ENCODE measurements around the gene PANK1.
A peak's percentile ranks its signal among the peaks of the same experiment; 100 is the strongest.

The PANK1 gene

GRCh38 chr10:89651916-89652573, 7.0 kb upstream of the PANK1 start:
- H3K4me1 ChIP-seq (ENCODE audit: control insufficient read depth, insufficient read depth, low read length): no peaks in the 10 kb centered on the region; the same call in 1 of the 2 replicates
- H3K9me3 ChIP-seq (ENCODE audit: control insufficient read depth, insufficient read depth, low read depth, low read length): peaks cover 29% of the 10 kb centered on the region
- H3K4me3 ChIP-seq (ENCODE audit: low read depth, low read length): no peak overlapping the region
- no peaks in the 10 kb centered on the region for H3K36me3 ChIP-seq (ENCODE audit: control insufficient read depth, insufficient read depth, low read length)
- H3K9ac ChIP-seq (ENCODE audit: low read length): no peak overlapping the region
- no peaks in the 10 kb centered on the region for H3K27me3 ChIP-seq (ENCODE audit: control insufficient read depth, insufficient read depth, low read length)
- no peak overlapping the region for H3K27ac ChIP-seq (ENCODE audit: low read depth, low read length)

DNA sequence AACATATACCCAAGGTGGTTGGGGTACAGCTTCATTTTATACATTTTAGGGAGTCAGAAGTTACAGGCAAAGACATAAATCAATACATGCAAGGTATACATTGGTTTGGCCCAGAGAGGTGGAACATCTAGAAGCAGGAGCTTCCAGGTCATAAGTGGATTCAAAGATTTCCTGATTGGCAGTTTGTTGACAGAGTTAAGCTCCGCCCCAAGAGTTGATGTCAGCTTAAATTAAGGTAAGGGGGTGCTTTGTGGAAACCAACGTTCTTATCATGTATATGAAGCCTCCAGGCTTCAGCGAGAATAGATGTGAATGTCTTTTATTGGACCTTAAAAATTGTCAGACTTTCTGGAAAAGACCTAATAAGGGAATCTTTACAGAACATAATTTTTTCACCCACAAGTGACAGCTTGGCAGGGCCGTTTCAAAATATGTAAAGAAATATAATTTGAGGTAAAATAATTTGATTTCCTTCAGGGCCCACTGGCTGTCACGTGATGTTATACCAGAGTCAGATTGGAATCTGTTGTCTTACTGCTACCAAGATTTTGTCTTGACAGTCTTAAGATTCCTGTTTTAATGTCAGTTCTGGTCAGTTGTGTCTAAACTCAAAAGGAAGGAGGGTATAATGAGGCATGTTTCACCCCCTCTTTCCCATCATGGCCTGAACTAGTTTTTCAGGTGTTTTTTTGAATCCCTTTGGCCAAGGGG, 6.3 kb upstream of the PANK1 start:
- H3K9me3 ChIP-seq (ENCODE audit: control insufficient read depth, insufficient read depth, low read depth, low read length): peaks cover 22% of the 10 kb centered on the region
- peaks cover 4% of the 10 kb centered on the region for H3K4me1 ChIP-seq (ENCODE audit: control insufficient read depth, insufficient read depth, low read length)
- no peak overlapping the region for H3K27ac ChIP-seq (ENCODE audit: low read depth, low read length)
- H3K36me3 ChIP-seq (ENCODE audit: control insufficient read depth, insufficient read depth, low read length): no peaks in the 10 kb centered on the region
- H3K4me3 ChIP-seq (ENCODE audit: low read depth, low read length): no peak overlapping the region
- no peak overlapping the region for H3K9ac ChIP-seq (ENCODE audit: low read length)
- H3K27me3 ChIP-seq (ENCODE audit: control insufficient read depth, insufficient read depth, low read length): no peaks in the 10 kb centered on the region

- peaks cover 15% of the 10 kb centered on the region for H3K4me1 ChIP-seq (ENCODE audit: control insufficient read depth, insufficient read depth, low read length)
- no peak overlapping the region for H3K9ac ChIP-seq (ENCODE audit: low read length)
- H3K27me3 ChIP-seq (ENCODE audit: control insufficient read depth, insufficient read depth, low read length): no peaks in the 10 kb centered on the region
- H3K27ac ChIP-seq (ENCODE audit: low read depth, low read length): no peak overlapping the region
- H3K36me3 ChIP-seq (ENCODE audit: control insufficient read depth, insufficient read depth, low read length): no peaks in the 10 kb centered on the region
- H3K9me3 ChIP-seq (ENCODE audit: control insufficient read depth, insufficient read depth, low read depth, low read length): no peaks in the 10 kb centered on the region
- H3K4me3 ChIP-seq (ENCODE audit: low read depth, low read length): no peak overlapping the region
Measured at GRCh38 chr10:89649051-89649450, 4.0 kb upstream of the PANK1 start.

GRCh38 chr10:89648074-89648473, 3.0 kb upstream of the PANK1 start:
- no peaks in the 10 kb centered on the region for H3K27me3 ChIP-seq (ENCODE audit: control insufficient read depth, insufficient read depth, low read length)
- no peak overlapping the region for H3K27ac ChIP-seq (ENCODE audit: low read depth, low read length)
- no peaks in the 10 kb centered on the region for H3K36me3 ChIP-seq (ENCODE audit: control insufficient read depth, insufficient read depth, low read length)
- H3K9ac ChIP-seq (ENCODE audit: low read length): no peak overlapping the region
- no peak overlapping the region for H3K4me3 ChIP-seq (ENCODE audit: low read depth, low read length)
- no peaks in the 10 kb centered on the region for H3K9me3 ChIP-seq (ENCODE audit: control insufficient read depth, insufficient read depth, low read depth, low read length)
- peaks cover 15% of the 10 kb centered on the region for H3K4me1 ChIP-seq (ENCODE audit: control insufficient read depth, insufficient read depth, low read length)

GRCh38 chr10:89646889-89647657, 2.0 kb upstream of the PANK1 start:
- no peaks in the 10 kb centered on the region for H3K27me3 ChIP-seq (ENCODE audit: control insufficient read depth, insufficient read depth, low read length)
- no peak overlapping the region for H3K9ac ChIP-seq (ENCODE audit: low read length)
- no peak overlapping the region for H3K27ac ChIP-seq (ENCODE audit: low read depth, low read length)
- peaks cover 15% of the 10 kb centered on the region for H3K4me1 ChIP-seq (ENCODE audit: control insufficient read depth, insufficient read depth, low read length)
- H3K36me3 ChIP-seq (ENCODE audit: control insufficient read depth, insufficient read depth, low read length): no peaks in the 10 kb centered on the region
- H3K4me3 ChIP-seq (ENCODE audit: low read depth, low read length): no peak overlapping the region
- H3K9me3 ChIP-seq (ENCODE audit: control insufficient read depth, insufficient read depth, low read depth, low read length): no peaks in the 10 kb centered on the region

DNA sequence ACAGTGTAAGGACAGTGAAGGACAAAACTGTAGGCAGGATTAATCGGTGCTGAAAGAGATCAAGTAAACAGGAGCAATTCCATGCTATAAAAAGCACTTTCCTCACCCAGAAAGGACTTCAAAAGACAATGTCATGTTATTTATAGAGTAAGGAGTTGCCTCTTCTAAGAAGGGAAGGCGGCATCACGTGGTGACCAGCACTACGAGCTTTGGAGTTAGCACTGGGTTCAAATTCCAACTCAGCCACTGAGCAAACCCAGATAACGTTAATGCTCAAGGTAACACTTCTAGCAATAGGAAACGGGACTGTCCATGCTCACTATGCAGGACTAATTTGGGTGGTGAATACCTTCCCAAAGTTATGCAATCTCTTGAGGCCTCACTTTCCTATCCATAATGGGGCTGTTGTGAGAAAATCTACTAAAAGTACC, 715 bp upstream of the PANK1 start:
- Histone ChIP-seq H3K4me3 (ENCODE audit: low read depth, low read length) (peak overlapping the region; percentile 91), H3K4me1 (ENCODE audit: control insufficient read depth, insufficient read depth, low read length) (peaks cover 15% of the 10 kb centered on the region), H3K9me3 (ENCODE audit: control insufficient read depth, insufficient read depth, low read depth, low read length) (no peaks in the 10 kb centered on the region; the same call in 1 of the 2 replicates), H3K9ac (ENCODE audit: low read length) (peak overlapping the region; percentile 77), H3K36me3 (ENCODE audit: control insufficient read depth, insufficient read depth, low read length) (no peaks in the 10 kb centered on the region), H3K27ac (ENCODE audit: low read depth, low read length) (peak overlapping the region; percentile 76; the same call in 1 of the 2 replicates), H3K27me3 (ENCODE audit: control insufficient read depth, insufficient read depth, low read length) (no peaks in the 10 kb centered on the region)

DNA sequence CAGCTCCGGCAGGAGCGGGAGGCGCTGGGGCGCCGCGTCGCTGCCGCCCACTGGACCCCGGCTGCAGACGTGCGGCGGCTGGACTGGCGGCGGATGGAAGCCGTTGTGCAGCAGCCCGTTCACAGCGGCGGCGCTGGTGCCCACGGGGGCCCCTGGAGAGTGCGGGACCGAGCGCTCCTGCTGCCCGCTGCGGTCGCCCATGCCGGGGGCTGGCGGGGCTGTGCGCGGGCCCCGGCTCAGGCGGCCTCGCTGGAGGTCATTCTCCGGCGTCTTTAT, 413 bp downstream of the PANK1 start:
- Histone ChIP-seq H3K4me1 (ENCODE audit: control insufficient read depth, insufficient read depth, low read length) (peaks cover 15% of the 10 kb centered on the region), H3K27ac (ENCODE audit: low read depth, low read length) (peak overlapping the region; percentile 76), H3K9ac (ENCODE audit: low read length) (peak overlapping the region; percentile 77), H3K4me3 (ENCODE audit: low read depth, low read length) (peak overlapping the region; percentile 91), H3K27me3 (ENCODE audit: control insufficient read depth, insufficient read depth, low read length) (no peaks in the 10 kb centered on the region), H3K9me3 (ENCODE audit: control insufficient read depth, insufficient read depth, low read depth, low read length) (no peaks in the 10 kb centered on the region; the same call in 1 of the 2 replicates), H3K36me3 (ENCODE audit: control insufficient read depth, insufficient read depth, low read length) (no peaks in the 10 kb centered on the region)

DNA sequence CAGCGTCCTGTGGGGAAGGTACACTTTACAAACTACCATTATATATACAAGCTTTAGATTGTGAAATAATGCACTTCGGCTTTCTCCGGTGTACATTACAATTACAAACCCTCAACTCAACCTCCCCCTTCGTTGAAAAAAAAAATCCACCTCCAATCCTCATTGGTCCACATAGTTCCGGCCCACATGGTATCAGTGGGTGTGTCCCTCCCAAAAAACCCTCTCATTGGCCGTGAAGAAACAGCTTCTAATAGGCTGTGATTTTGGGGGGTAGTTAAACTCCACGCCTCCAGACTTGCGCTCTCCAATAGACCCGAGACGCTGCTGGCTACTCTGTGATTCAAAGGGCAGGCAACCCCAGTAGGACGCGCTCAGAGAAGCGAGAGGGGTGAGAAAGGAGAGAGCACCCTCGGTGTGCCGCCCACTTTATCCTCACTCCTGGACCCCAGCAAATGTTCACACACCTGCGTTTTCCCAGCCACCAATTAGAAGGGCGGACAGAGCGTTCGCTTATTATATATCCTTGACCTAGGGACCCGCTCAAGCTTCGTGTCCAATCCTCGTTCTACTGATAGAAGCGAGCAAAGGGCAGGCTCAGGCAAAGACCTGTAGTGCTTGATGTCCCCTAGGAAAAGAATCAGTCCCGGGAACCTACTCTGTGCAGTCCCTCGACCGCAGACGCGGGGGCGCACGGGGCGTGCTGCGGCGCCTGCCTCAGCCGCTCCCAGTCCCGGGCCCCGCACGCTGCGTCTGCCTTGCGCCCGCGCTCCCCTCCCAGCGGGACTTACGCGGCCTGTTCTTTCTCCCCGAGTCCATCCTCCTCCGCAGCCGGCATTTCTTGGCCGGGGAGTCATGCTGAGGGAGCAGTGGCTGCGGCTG, 991 bp downstream of the PANK1 start:
- peaks cover 2% of the 10 kb centered on the region; the same call in 1 of the 2 replicates for H3K36me3 ChIP-seq (ENCODE audit: control insufficient read depth, insufficient read depth, low read length)
- H3K9me3 ChIP-seq (ENCODE audit: control insufficient read depth, insufficient read depth, low read depth, low read length): no peaks in the 10 kb centered on the region; the same call in 1 of the 2 replicates
- peak overlapping the region; percentile 76 for H3K27ac ChIP-seq (ENCODE audit: low read depth, low read length)
- peak overlapping the region; percentile 91 for H3K4me3 ChIP-seq (ENCODE audit: low read depth, low read length)
- H3K4me1 ChIP-seq (ENCODE audit: control insufficient read depth, insufficient read depth, low read length): peaks cover 15% of the 10 kb centered on the region
- H3K27me3 ChIP-seq (ENCODE audit: control insufficient read depth, insufficient read depth, low read length): no peaks in the 10 kb centered on the region
- H3K9ac ChIP-seq (ENCODE audit: low read length): peak overlapping the region; percentile 77

- H3K36me3 ChIP-seq (ENCODE audit: control insufficient read depth, insufficient read depth, low read length): peaks cover 8% of the 10 kb centered on the region; the same call in 1 of the 2 replicates
- peaks cover 15% of the 10 kb centered on the region for H3K4me1 ChIP-seq (ENCODE audit: control insufficient read depth, insufficient read depth, low read length)
- peak overlapping the region; percentile 52 for H3K9ac ChIP-seq (ENCODE audit: low read length)
- H3K4me3 ChIP-seq (ENCODE audit: low read depth, low read length): peak overlapping the region; percentile 91
- no peak overlapping the region for H3K27ac ChIP-seq (ENCODE audit: low read depth, low read length)
- H3K9me3 ChIP-seq (ENCODE audit: control insufficient read depth, insufficient read depth, low read depth, low read length): no peaks in the 10 kb centered on the region; the same call in 1 of the 2 replicates
- H3K27me3 ChIP-seq (ENCODE audit: control insufficient read depth, insufficient read depth, low read length): no peaks in the 10 kb centered on the region
Measured at GRCh38 chr10:89643431-89643811, 1.6 kb downstream of the PANK1 start.

- Histone ChIP-seq H3K4me3 (ENCODE audit: low read depth, low read length) (peak overlapping the region; percentile 1; the same call in 1 of the 2 replicates), H3K9ac (ENCODE audit: low read length) (no peak overlapping the region)
Measured at GRCh38 chr10:89642193-89642592, 2.8 kb downstream of the PANK1 start.

More at GRCh38 chr10:89642193-89642592, 2.8 kb downstream of the PANK1 start:
- Histone ChIP-seq H3K4me1 (ENCODE audit: control insufficient read depth, insufficient read depth, low read length) (peaks cover 15% of the 10 kb centered on the region), H3K9me3 (ENCODE audit: control insufficient read depth, insufficient read depth, low read depth, low read length) (no peaks in the 10 kb centered on the region; the same call in 1 of the 2 replicates), H3K27me3 (ENCODE audit: control insufficient read depth, insufficient read depth, low read length) (no peaks in the 10 kb centered on the region), H3K27ac (ENCODE audit: low read depth, low read length) (no peak overlapping the region), H3K36me3 (ENCODE audit: control insufficient read depth, insufficient read depth, low read length) (peaks cover 16% of the 10 kb centered on the region)
